HEK293 (cell line): ENCODE data around the gene ABHD16A.

Experiments used
- GLIS1 ChIP-seq: fragments of 450-650 bp; formaldehyde crosslinking; IDR thresholded peaks from 2 replicates; pipeline ENCODE4 v1.5.1; 2016; ENCODE audit warnings: missing biosample characterization, missing genetic modification characterization
- RBAK ChIP-seq: fragments of 450-650 bp; formaldehyde crosslinking; IDR thresholded peaks from 2 replicates; pipeline ENCODE4 v1.5.1; 2016; ENCODE audit warnings: missing biosample characterization, missing genetic modification characterization
- WT1 ChIP-seq: fragments of 450-650 bp; formaldehyde crosslinking; IDR thresholded peaks from 2 replicates; pipeline ENCODE4 v1.5.1; 2016; ENCODE audit warnings: missing biosample characterization, missing genetic modification characterization
- YY1 ChIP-seq: fragments of 450-650 bp; formaldehyde crosslinking; IDR thresholded peaks from 2 replicates; pipeline ENCODE4 v1.5.1; 2018; ENCODE audit warnings: missing biosample characterization, missing genetic modification characterization
- ZBTB1 ChIP-seq: fragments of 450-650 bp; formaldehyde crosslinking; IDR thresholded peaks from 2 replicates; pipeline ENCODE4 v1.5.1; 2016; ENCODE audit warnings: missing biosample characterization, missing genetic modification characterization
- ZBTB11 ChIP-seq: fragments of 450-650 bp; formaldehyde crosslinking; conservative IDR thresholded peaks from 2 replicates; pipeline ENCODE4 v1.5.1; 2016; ENCODE audit warnings: low read depth, missing biosample characterization, missing genetic modification characterization
- ZBTB20 ChIP-seq: fragments of 450-650 bp; formaldehyde crosslinking; IDR thresholded peaks from 2 replicates; pipeline ENCODE4 v1.5.1; 2016; ENCODE audit warnings: missing biosample characterization, missing genetic modification characterization
- ZBTB26 ChIP-seq: fragments of 450-650 bp; formaldehyde crosslinking; optimal IDR thresholded peaks from 2 replicates; pipeline ENCODE3; 2016; ENCODE audit warnings: missing biosample characterization, mild to moderate bottlenecking, missing genetic modification characterization
- ZFP37 ChIP-seq: fragments of 450-650 bp; formaldehyde crosslinking; IDR thresholded peaks from 2 replicates; pipeline ENCODE4 v1.5.1; 2016; ENCODE audit warnings: missing biosample characterization, missing genetic modification characterization
- ZNF112 ChIP-seq: fragments of 450-650 bp; formaldehyde crosslinking; IDR thresholded peaks from 2 replicates; pipeline ENCODE4 v1.5.0; 2017; ENCODE audit warnings: missing biosample characterization, missing genetic modification characterization
- ZNF114 ChIP-seq: fragments of 450-650 bp; formaldehyde crosslinking; IDR thresholded peaks from 2 replicates; pipeline ENCODE4 v1.5.0; 2017; ENCODE audit warnings: missing biosample characterization, missing genetic modification characterization
- ZNF140 ChIP-seq: fragments of 450-650 bp; formaldehyde crosslinking; IDR thresholded peaks from 2 replicates; pipeline ENCODE4 v1.5.1; 2016; ENCODE audit warnings: missing biosample characterization, missing genetic modification characterization
- ZNF157 ChIP-seq: fragments of 450-650 bp; formaldehyde crosslinking; IDR thresholded peaks from 2 replicates; pipeline ENCODE4 v1.5.1; 2016; ENCODE audit warnings: missing biosample characterization, missing genetic modification characterization
- ZNF16 ChIP-seq: fragments of 450-650 bp; formaldehyde crosslinking; IDR thresholded peaks from 2 replicates; pipeline ENCODE4 v1.5.1; 2016; ENCODE audit warnings: low read depth, missing biosample characterization, missing genetic modification characterization
- ZNF214 ChIP-seq: fragments of 450-650 bp; formaldehyde crosslinking; IDR thresholded peaks from 2 replicates; pipeline ENCODE4 v1.5.1; 2017; ENCODE audit warnings: missing biosample characterization, mild to moderate bottlenecking, missing genetic modification characterization, borderline replicate concordance
- ZNF24 ChIP-seq: fragments of 450-650 bp; formaldehyde crosslinking; IDR thresholded peaks from 2 replicates; pipeline ENCODE4 v1.5.1; 2016; ENCODE audit warnings: missing biosample characterization, missing genetic modification characterization
- ZNF529 ChIP-seq: fragments of 450-650 bp; formaldehyde crosslinking; IDR thresholded peaks from 2 replicates; pipeline ENCODE4 v1.5.1; 2017; ENCODE audit warnings: missing genetic modification characterization, missing biosample characterization; ENCODE audit not compliant: insufficient replicate concordance
- ZNF530 ChIP-seq: fragments of 450-650 bp; formaldehyde crosslinking; IDR thresholded peaks from 2 replicates; pipeline ENCODE4 v1.5.1; 2016; ENCODE audit warnings: low read depth, missing biosample characterization, missing genetic modification characterization
- ZNF664 ChIP-seq: fragments of 450-650 bp; formaldehyde crosslinking; IDR thresholded peaks from 2 replicates; pipeline ENCODE4 v1.5.1; 2016; ENCODE audit warnings: missing biosample characterization, missing genetic modification characterization
- ZNF677 ChIP-seq: fragments of 450-650 bp; IDR thresholded peaks from 2 replicates; pipeline ENCODE4 v1.5.0; 2018; ENCODE audit warnings: missing biosample characterization, mild to moderate bottlenecking, missing genetic modification characterization, moderate library complexity
- ZNF701 ChIP-seq: fragments of 450-650 bp; formaldehyde crosslinking; IDR thresholded peaks from 2 replicates; pipeline ENCODE4 v1.5.1; 2016; ENCODE audit warnings: missing biosample characterization, missing genetic modification characterization
- ZNF791 ChIP-seq: fragments of 450-650 bp; formaldehyde crosslinking; IDR thresholded peaks from 2 replicates; pipeline ENCODE4 v1.5.1; 2016; ENCODE audit warnings: missing biosample characterization, missing genetic modification characterization
- TF ChIP-seq, protein P1 (sequence below): fragments of 450-650 bp; formaldehyde crosslinking; IDR thresholded peaks from 2 replicates; pipeline ENCODE4 v1.5.1; 2016; ENCODE audit warnings: missing biosample characterization, missing genetic modification characterization, borderline replicate concordance
- TF ChIP-seq, protein P2 (sequence below): fragments of 450-650 bp; formaldehyde crosslinking; IDR thresholded peaks from 2 replicates; pipeline ENCODE4 v1.5.1; 2017; ENCODE audit warnings: missing biosample characterization, missing genetic modification characterization
- TF ChIP-seq, protein P3 (sequence below): fragments of 450-650 bp; formaldehyde crosslinking; IDR thresholded peaks from 2 replicates; pipeline ENCODE4 v1.5.1; 2016; ENCODE audit warnings: missing biosample characterization, missing genetic modification characterization
- TF ChIP-seq, protein P4 (sequence below): fragments of 450-650 bp; IDR thresholded peaks from 2 replicates; pipeline ENCODE4 v1.5.1; 2018; ENCODE audit warnings: missing biosample characterization, missing genetic modification characterization

ABHD16A gene

GRCh38 chr6:31739639-31740396 lies 36.7 kb upstream of the ABHD16A start, which contains the start of gene MSH5 (continued):
- TF ChIP-seq ZBTB11 (tag by site-specific recombination) = no peak
- TF ChIP-seq ZNF791 (tag by site-specific recombination) = no peak
- no peak for TF ChIP-seq ZNF214 (tag by site-specific recombination)
- no peak for TF ChIP-seq ZBTB20 (tag by site-specific recombination)
- TF ChIP-seq, protein P1, sequence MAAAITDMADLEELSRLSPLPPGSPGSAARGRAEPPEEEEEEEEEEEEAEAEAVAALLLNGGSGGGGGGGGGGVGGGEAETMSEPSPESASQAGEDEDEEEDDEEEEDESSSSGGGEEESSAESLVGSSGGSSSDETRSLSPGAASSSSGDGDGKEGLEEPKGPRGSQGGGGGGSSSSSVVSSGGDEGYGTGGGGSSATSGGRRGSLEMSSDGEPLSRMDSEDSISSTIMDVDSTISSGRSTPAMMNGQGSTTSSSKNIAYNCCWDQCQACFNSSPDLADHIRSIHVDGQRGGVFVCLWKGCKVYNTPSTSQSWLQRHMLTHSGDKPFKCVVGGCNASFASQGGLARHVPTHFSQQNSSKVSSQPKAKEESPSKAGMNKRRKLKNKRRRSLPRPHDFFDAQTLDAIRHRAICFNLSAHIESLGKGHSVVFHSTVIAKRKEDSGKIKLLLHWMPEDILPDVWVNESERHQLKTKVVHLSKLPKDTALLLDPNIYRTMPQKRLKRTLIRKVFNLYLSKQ (tag by site-specific recombination) = no peak
- TF ChIP-seq, protein P2, sequence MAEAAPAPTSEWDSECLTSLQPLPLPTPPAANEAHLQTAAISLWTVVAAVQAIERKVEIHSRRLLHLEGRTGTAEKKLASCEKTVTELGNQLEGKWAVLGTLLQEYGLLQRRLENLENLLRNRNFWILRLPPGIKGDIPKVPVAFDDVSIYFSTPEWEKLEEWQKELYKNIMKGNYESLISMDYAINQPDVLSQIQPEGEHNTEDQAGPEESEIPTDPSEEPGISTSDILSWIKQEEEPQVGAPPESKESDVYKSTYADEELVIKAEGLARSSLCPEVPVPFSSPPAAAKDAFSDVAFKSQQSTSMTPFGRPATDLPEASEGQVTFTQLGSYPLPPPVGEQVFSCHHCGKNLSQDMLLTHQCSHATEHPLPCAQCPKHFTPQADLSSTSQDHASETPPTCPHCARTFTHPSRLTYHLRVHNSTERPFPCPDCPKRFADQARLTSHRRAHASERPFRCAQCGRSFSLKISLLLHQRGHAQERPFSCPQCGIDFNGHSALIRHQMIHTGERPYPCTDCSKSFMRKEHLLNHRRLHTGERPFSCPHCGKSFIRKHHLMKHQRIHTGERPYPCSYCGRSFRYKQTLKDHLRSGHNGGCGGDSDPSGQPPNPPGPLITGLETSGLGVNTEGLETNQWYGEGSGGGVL (tag by site-specific recombination) = no peak
- TF ChIP-seq, protein P3, sequence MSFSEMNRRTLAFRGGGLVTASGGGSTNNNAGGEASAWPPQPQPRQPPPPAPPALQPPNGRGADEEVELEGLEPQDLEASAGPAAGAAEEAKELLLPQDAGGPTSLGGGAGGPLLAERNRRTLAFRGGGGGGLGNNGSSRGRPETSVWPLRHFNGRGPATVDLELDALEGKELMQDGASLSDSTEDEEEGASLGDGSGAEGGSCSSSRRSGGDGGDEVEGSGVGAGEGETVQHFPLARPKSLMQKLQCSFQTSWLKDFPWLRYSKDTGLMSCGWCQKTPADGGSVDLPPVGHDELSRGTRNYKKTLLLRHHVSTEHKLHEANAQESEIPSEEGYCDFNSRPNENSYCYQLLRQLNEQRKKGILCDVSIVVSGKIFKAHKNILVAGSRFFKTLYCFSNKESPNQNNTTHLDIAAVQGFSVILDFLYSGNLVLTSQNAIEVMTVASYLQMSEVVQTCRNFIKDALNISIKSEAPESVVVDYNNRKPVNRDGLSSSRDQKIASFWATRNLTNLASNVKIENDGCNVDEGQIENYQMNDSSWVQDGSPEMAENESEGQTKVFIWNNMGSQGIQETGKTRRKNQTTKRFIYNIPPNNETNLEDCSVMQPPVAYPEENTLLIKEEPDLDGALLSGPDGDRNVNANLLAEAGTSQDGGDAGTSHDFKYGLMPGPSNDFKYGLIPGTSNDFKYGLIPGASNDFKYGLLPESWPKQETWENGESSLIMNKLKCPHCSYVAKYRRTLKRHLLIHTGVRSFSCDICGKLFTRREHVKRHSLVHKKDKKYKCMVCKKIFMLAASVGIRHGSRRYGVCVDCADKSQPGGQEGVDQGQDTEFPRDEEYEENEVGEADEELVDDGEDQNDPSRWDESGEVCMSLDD (tag by site-specific recombination) = peak; percentile 84
- TF ChIP-seq GLIS1 = peak; percentile 75
- TF ChIP-seq ZNF112 = no peak
- peak; percentile 70 for TF ChIP-seq WT1 (tag by site-specific recombination)
- no peak for TF ChIP-seq RBAK (tag by site-specific recombination)
- no peak for TF ChIP-seq ZNF114
- no peak for TF ChIP-seq ZNF16 (tag by site-specific recombination)
- peak; percentile 78; the same call in 1 of the 2 replicates for TF ChIP-seq YY1 (tag by site-specific recombination)
- no peak for TF ChIP-seq ZNF530 (tag by site-specific recombination)
- TF ChIP-seq ZNF664 (tag by site-specific recombination) = no peak
- no peak for TF ChIP-seq ZNF157
- TF ChIP-seq ZNF701 (tag by site-specific recombination) = no peak
- no peak for TF ChIP-seq ZNF529 (tag by site-specific recombination)
- no peak for TF ChIP-seq ZBTB1 (tag by site-specific recombination)
- TF ChIP-seq ZNF677 (tag by site-specific recombination) = no peak
- no peak for TF ChIP-seq ZFP37 (tag by site-specific recombination)
- TF ChIP-seq ZBTB26 (tag by site-specific recombination) = peak; percentile 99
- TF ChIP-seq, protein P4, sequence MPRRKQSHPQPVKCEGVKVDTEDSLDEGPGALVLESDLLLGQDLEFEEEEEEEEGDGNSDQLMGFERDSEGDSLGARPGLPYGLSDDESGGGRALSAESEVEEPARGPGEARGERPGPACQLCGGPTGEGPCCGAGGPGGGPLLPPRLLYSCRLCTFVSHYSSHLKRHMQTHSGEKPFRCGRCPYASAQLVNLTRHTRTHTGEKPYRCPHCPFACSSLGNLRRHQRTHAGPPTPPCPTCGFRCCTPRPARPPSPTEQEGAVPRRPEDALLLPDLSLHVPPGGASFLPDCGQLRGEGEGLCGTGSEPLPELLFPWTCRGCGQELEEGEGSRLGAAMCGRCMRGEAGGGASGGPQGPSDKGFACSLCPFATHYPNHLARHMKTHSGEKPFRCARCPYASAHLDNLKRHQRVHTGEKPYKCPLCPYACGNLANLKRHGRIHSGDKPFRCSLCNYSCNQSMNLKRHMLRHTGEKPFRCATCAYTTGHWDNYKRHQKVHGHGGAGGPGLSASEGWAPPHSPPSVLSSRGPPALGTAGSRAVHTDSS (tag by site-specific recombination) = peak; percentile 8; the same call in 1 of the 2 replicates
- no peak for TF ChIP-seq ZNF140 (tag by site-specific recombination)
- TF ChIP-seq ZNF24 (tag by site-specific recombination) = peak; percentile 78; the same call in 1 of the 2 replicates
